Stomach smooth muscle (tissue), 2 donors: ENCODE results near the gene ELK1.
A peak's percentile ranks its signal among the peaks of the same experiment; 100 is the strongest.

Experiments used
- H3K27ac ChIP-seq: one replicate; pipeline ENCODE4 v1.7.0; 2013; ENCODE audit warnings: mild to moderate bottlenecking, low read length, inconsistent platforms
- H3K27me3 ChIP-seq, 2 donors: one replicate each; pipeline ENCODE4 v1.7.0; 2013; ENCODE audit warnings: low read length in 2 of 2; ENCODE audit not compliant: insufficient read depth in 2 of 2, control insufficient read depth in 1 of 2
- H3K36me3 ChIP-seq, 2 donors: one replicate each; pipeline ENCODE4 v1.7.0; 2013; ENCODE audit warnings: low read length in 2 of 2; ENCODE audit not compliant: control insufficient read depth in 2 of 2, insufficient read depth in 2 of 2
- H3K4me1 ChIP-seq: one replicate; pipeline ENCODE4 v1.7.0; 2013; ENCODE audit warnings: low read length; ENCODE audit not compliant: control insufficient read depth, insufficient read depth
- H3K4me3 ChIP-seq, 2 donors: one replicate each; pipeline ENCODE4 v1.7.0; 2013; ENCODE audit warnings: low read length in 2 of 2
- H3K9ac ChIP-seq, 2 donors: one replicate each; pipeline ENCODE4 v1.7.0; 2013; ENCODE audit warnings: low read length in 2 of 2, mild to moderate bottlenecking in 1 of 2
- H3K9me3 ChIP-seq, 2 donors: one replicate each; pipeline ENCODE4 v1.7.0; 2013; ENCODE audit warnings: low read length in 2 of 2; ENCODE audit not compliant: control insufficient read depth in 2 of 2
- donor health status: healthy.
- donor health status: Pancreatic carcinoma.

The ELK1 gene

GRCh38 chrX:47662144-47662657 is 11.8 kb upstream of the ELK1 start:
- Histone ChIP-seq H3K4me1 (peaks cover 3% of the 10 kb centered on the region), H3K9ac (no peak overlapping the region), H3K27ac (no peak overlapping the region), H3K27me3 (no peaks in the 10 kb centered on the region), H3K9me3 (no peaks in the 10 kb centered on the region), H3K36me3 (peaks cover 0 to 2% of the 10 kb centered on the region in 2 donors), H3K4me3 (no peak overlapping the region)

DNA sequence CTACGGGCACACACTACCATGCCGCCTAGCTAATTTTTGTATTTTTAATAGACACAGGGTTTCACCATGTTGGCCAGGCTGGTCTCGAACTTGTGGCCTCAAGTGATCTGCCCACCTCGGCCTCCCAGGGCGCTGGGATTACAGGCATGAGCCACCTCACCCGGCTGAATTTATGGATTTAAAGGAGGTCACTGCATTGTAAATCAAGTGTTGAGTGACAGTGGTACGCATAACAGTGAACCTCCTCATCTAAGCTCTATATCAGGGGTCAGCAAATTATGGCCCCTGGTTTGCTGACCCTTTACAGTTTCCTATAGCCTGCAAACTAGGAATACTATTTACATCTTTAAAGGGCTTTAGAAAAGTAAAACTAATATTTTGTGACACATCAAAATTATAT is 11.2 kb upstream of the ELK1 start:
- Histone ChIP-seq H3K4me3 (no peak overlapping the region), H3K9me3 (no peaks in the 10 kb centered on the region), H3K4me1 (peaks cover 3% of the 10 kb centered on the region), H3K27ac (no peak overlapping the region), H3K9ac (no peak overlapping the region), H3K27me3 (peaks cover 0 to 2% of the 10 kb centered on the region in 2 donors), H3K36me3 (peaks cover 4 to 7% of the 10 kb centered on the region in 2 donors)

- no peaks in the 10 kb centered on the region for H3K9me3 ChIP-seq
- peak overlapping the region; percentile 95 for H3K27ac ChIP-seq
- H3K9ac ChIP-seq, result peak overlapping the region; percentile 42 to 89
- peaks cover 3% of the 10 kb centered on the region for H3K4me1 ChIP-seq
- peaks cover 7 to 10% of the 10 kb centered on the region in 2 donors for H3K36me3 ChIP-seq
- H3K27me3 ChIP-seq, result peaks cover 0 to 2% of the 10 kb centered on the region in 2 donors
- peak overlapping the region; percentile 69 to 77 for H3K4me3 ChIP-seq
These were observed 9.0 kb upstream of the ELK1 start for GRCh38 chrX:47659421-47659726.

GRCh38 chrX:47658684-47659420 is 8.5 kb upstream of the ELK1 start, which contains the start of gene UXT:
Gene UXT, minus strand, starts transcription at chrX:47659180. Its CDS starts 253 bp downstream, at chrX:47658927.
- no peaks in the 10 kb centered on the region for H3K9me3 ChIP-seq

DNA sequence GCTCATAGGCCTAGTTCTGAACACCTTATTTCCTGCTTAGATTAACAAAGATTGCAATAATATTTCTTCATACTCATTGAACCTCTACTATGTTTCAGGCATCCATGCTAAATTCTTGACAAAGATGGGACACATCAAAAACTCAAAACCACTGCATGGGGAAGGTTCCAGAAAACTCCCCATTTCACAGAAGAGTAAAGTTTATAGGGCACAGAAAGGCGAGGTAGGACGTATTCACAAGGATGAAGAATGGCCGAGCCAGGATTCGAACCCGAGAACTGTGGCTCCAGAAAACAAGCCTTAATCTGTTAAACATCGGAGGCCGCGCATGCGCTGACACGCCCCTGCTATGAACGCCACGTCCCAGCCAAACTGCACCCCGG is 7.9 kb upstream of the ELK1 start:
- Histone ChIP-seq H3K36me3 (peaks cover 7 to 12% of the 10 kb centered on the region in 2 donors), H3K27ac (peak overlapping the region; percentile 95), H3K27me3 (peaks cover 0 to 2% of the 10 kb centered on the region in 2 donors), H3K9me3 (no peaks in the 10 kb centered on the region), H3K4me3 (peak overlapping the region; percentile 69 to 77), H3K9ac (peak overlapping the region; percentile 60 to 89), H3K4me1 (peaks cover 3% of the 10 kb centered on the region)

More at GRCh38 chrX:47658684-47659420, 8.5 kb upstream of the ELK1 start, which contains the start of gene UXT:
- H3K4me1 ChIP-seq, result peaks cover 3% of the 10 kb centered on the region
- H3K36me3 ChIP-seq, result peaks cover 7 to 10% of the 10 kb centered on the region in 2 donors
- H3K4me3 ChIP-seq, result peak within 1 kb of the TSS; percentile 69 to 77
- peak within 1 kb of the TSS; percentile 89 to 90 for H3K9ac ChIP-seq
- peak within 1 kb of the TSS; percentile 95 for H3K27ac ChIP-seq
- H3K27me3 ChIP-seq, result peaks cover 0 to 2% of the 10 kb centered on the region in 2 donors

DNA sequence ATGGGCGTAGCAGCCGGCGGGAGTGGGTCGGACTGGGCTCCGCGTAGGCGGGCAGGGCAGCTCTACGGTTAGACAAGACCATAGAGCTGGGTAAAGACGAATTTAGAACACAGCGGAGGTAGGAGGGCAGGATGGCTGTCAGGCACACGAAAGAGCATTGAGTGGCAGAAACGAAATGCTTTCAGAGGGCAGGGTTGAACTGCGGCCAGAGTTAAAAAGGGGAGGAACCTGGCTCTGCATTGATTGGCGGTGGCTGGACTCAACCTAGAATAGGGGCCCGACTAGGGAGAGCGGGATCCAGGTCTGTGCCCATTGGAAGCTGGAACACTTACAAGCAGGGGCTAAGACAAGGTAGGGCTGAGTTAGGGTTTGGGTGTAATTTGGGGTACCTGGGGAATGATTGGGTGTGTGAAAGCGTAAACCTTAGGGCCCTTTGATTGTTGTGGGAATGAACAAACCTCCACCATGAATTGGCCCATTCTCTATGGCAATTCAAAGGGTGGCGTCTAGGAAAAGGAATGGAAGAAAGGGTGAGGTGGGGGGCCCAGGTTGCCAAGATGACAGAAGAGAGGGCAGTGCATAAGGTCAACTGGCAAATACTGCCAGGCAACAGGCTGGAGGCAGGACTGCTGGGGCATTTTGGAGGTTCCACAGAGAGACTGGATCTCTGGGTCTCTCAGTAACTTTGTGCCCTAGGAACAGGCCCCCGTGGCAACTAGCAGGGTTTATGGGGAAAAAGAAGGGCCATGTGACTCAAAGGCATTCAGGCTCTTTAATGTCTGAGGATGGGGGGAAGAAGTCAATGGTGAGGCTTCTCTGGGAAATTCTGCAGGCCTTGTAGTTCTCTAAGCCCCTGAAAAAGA is 911 bp upstream of the ELK1 start:
- peaks cover 4 to 9% of the 10 kb centered on the region in 2 donors for H3K36me3 ChIP-seq
- peaks cover 11% of the 10 kb centered on the region for H3K4me1 ChIP-seq
- peak overlapping the region; percentile 55 to 72 for H3K4me3 ChIP-seq
- H3K9ac ChIP-seq, result peak overlapping the region; percentile 38 to 51
- peak overlapping the region; percentile 58 for H3K27ac ChIP-seq
- no peaks in the 10 kb centered on the region for H3K9me3 ChIP-seq
- peaks cover 0 to 4% of the 10 kb centered on the region in 2 donors for H3K27me3 ChIP-seq

GRCh38 chrX:47649781-47650163 is 591 bp downstream of the ELK1 start:
- Histone ChIP-seq H3K27ac (no peak overlapping the region), H3K4me3 (peak overlapping the region; percentile 40 to 79), H3K27me3 (peaks cover 0 to 5% of the 10 kb centered on the region in 2 donors), H3K4me1 (peaks cover 11% of the 10 kb centered on the region), H3K36me3 (peaks cover 4% of the 10 kb centered on the region in 2 donors), H3K9me3 (no peaks in the 10 kb centered on the region), H3K9ac (peak overlapping the region in 1 of 2 donors; percentile 80)

DNA sequence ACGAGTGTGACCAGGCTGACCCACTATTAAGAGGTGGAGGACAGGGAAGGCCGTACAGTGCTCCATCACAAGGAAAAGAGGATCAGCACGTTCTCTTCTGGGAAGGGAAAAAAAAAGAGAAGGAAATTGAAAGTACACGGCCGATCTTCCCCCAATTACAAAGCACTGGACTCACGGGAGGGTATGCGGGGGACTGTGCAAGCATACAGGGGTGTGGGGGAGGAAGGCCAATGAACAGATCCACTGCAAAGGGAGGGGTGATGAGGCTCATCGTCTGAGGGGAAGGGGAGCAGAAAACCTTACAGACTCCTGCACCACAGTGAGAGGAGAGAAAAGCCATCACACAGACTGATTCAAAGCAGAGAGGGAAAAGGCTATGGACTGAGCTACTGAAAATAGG is 1.1 kb downstream of the ELK1 start:
- peak overlapping the region; percentile 29 to 38 for H3K9ac ChIP-seq
- peak overlapping the region; percentile 40 to 79 for H3K4me3 ChIP-seq

DNA sequence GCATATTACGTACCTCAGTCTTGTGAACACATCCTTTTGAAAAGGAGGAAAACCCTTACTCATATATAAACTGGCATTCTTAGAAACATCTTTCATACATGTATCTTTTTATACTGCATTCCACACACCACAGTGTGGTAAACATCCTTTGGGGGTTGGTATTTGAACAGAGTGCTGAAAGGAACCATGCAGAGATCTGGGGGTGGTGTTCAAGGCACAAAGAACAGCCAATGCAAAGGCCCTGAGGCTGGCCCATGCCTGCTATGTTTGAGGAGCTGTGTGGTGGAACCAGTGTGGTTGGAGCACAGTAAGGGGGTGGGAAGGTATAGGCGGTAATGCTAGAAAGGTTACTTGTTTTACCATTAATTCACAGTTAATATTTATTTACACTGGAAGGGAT is 2.0 kb downstream of the ELK1 start:
- Histone ChIP-seq H3K9ac (no peak overlapping the region), H3K27ac (no peak overlapping the region)

More for the DNA sequence above, 1.1 kb downstream of the ELK1 start:
- H3K4me1 ChIP-seq, result peaks cover 13% of the 10 kb centered on the region
- peaks cover 4% of the 10 kb centered on the region in 2 donors for H3K36me3 ChIP-seq
- no peaks in the 10 kb centered on the region for H3K9me3 ChIP-seq
- H3K27ac ChIP-seq, result no peak overlapping the region
- H3K27me3 ChIP-seq, result peaks cover 0 to 5% of the 10 kb centered on the region in 2 donors

DNA sequence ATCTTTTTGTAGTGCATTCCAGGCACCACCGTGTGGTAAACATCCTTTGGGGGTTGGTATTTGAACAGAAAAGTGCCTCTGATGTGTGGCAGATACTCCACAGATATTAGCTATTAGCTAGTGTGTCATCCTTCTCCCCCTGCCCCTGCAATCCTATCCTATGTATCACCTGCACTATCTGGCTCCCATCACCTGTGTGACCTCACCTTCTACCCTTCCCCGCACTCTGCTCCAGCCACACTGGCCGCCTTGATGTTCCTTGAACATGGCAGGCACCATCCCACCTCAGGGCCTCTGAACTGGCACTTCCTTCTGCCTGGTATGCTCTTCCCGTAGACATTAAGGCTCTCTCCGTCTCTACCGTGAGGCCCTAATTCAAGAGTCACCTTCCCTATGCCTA is 3.7 kb downstream of the ELK1 start:
- Histone ChIP-seq H3K36me3 (no peaks in the 10 kb centered on the region), H3K27ac (no peak overlapping the region), H3K4me1 (peaks cover 15% of the 10 kb centered on the region), H3K4me3 (no peak overlapping the region), H3K9ac (no peak overlapping the region), H3K27me3 (peaks cover 0 to 6% of the 10 kb centered on the region in 2 donors), H3K9me3 (no peaks in the 10 kb centered on the region)

More for the DNA sequence above, 2.0 kb downstream of the ELK1 start:
- Histone ChIP-seq H3K36me3 (peaks cover 2 to 4% of the 10 kb centered on the region in 2 donors), H3K9me3 (no peaks in the 10 kb centered on the region), H3K27me3 (peaks cover 0 to 8% of the 10 kb centered on the region in 2 donors), H3K4me1 (peaks cover 15% of the 10 kb centered on the region), H3K4me3 (no peak overlapping the region)
